WTC11 (cell line): ENCODE data around the gene VDAC1. TPM values are rescaled to one million over a fixed set of nuclear protein-coding genes. Genes with fewer than 3 reads are reported as not detected.

Source experiments
- ATAC-seq: fragments of 200-7000 bp; cut with Tn5 transposase; 2 replicates; pipeline ENCODE4 v1.10.0; 2021; ENCODE audit warnings: mild to moderate bottlenecking, moderate library complexity
- CTCF ChIA-PET: fragments of 300-600 bp; sonication (Branson Sonifier 250); formaldehyde crosslinking; loops from one replicate; lab custom pipeline; 2021; ENCODE audit warnings: antibody characterized with exemption; lab: Charles Lee
- POLR2A ChIA-PET: fragments of 350-600 bp; sonication (Branson Sonifier 250); formaldehyde crosslinking; loops from one replicate; lab custom pipeline; 2021; ENCODE audit warnings: antibody characterized with exemption; lab: Charles Lee
- DNase-seq: peaks from one replicate; pipeline ENCODE4 v3.0.0; 2021; ENCODE audit warnings: low spot score
- H3K27ac Mint-ChIP-seq: 2 replicates; pipeline ENCODE4 v1.8.0; 2021; ENCODE audit warnings: mixed read lengths
- H3K27me3 Mint-ChIP-seq: 2 replicates; pipeline ENCODE4 v1.8.0; 2021; ENCODE audit warnings: low read depth, mild to moderate bottlenecking, moderate library complexity, mixed read lengths
- H3K36me3 Mint-ChIP-seq: 2 replicates; pipeline ENCODE4 v1.8.0; 2021; ENCODE audit warnings: mixed read lengths
- H3K4me1 Mint-ChIP-seq: 2 replicates; pipeline ENCODE4 v1.8.0; 2022; ENCODE audit warnings: mixed read lengths
- H3K4me3 Mint-ChIP-seq: 2 replicates; pipeline ENCODE4 v1.8.0; 2021; ENCODE audit warnings: mild to moderate bottlenecking, moderate library complexity, mixed read lengths
- H3K9me3 Mint-ChIP-seq: 2 replicates; pipeline ENCODE4 v1.8.0; 2021; ENCODE audit warnings: mixed read lengths
- ARID4B ChIP-seq: sonication (generic); formaldehyde crosslinking; IDR thresholded peaks from 2 replicates; pipeline ENCODE4 v1.8.0; 2023; ENCODE audit warnings: missing genetic modification reagents, mild to moderate bottlenecking, borderline replicate concordance
- E2F5 ChIP-seq: sonication (generic); formaldehyde crosslinking; IDR thresholded peaks from 2 replicates; pipeline ENCODE4 v1.8.1; 2022; ENCODE audit warnings: mild to moderate bottlenecking, moderate library complexity, missing genetic modification reagents
- ELF4 ChIP-seq: sonication (generic); formaldehyde crosslinking; IDR thresholded peaks from 2 replicates; pipeline ENCODE4 v1.8.1; 2022; ENCODE audit warnings: low read depth, mild to moderate bottlenecking, moderate library complexity, missing genetic modification reagents
- ETV6 ChIP-seq: sonication (generic); formaldehyde crosslinking; IDR thresholded peaks from 2 replicates; pipeline ENCODE4 v1.8.1; 2022; ENCODE audit warnings: mild to moderate bottlenecking, missing genetic modification reagents
- FOXJ3 ChIP-seq: sonication (generic); formaldehyde crosslinking; IDR thresholded peaks from 2 replicates; pipeline ENCODE4 v1.9.0; 2021; ENCODE audit warnings: missing genetic modification reagents, mild to moderate bottlenecking, borderline replicate concordance
- FOXP1 ChIP-seq: sonication (generic); formaldehyde crosslinking; IDR thresholded peaks from 2 replicates; pipeline ENCODE4 v1.8.0; 2022; ENCODE audit warnings: missing genetic modification reagents, mild to moderate bottlenecking, moderate library complexity, borderline replicate concordance
- IRF2 ChIP-seq: sonication (generic); formaldehyde crosslinking; IDR thresholded peaks from 2 replicates; pipeline ENCODE4 v1.8.0; 2022; ENCODE audit warnings: low read depth, missing genetic modification reagents, borderline replicate concordance
- KAT7 ChIP-seq: sonication (generic); formaldehyde crosslinking; IDR thresholded peaks from 2 replicates; pipeline ENCODE4 v1.8.1; 2023; ENCODE audit warnings: missing genetic modification reagents, mild to moderate bottlenecking, borderline replicate concordance
- MAX ChIP-seq: sonication (generic); formaldehyde crosslinking; IDR thresholded peaks from 2 replicates; pipeline ENCODE4 v1.8.0; 2022; ENCODE audit warnings: mild to moderate bottlenecking, missing genetic modification reagents
- NFE2L1 ChIP-seq: sonication (generic); formaldehyde crosslinking; IDR thresholded peaks from 2 replicates; pipeline ENCODE4 v1.8.1; 2023; ENCODE audit warnings: missing genetic modification reagents
- PRDM15 ChIP-seq: sonication (generic); formaldehyde crosslinking; IDR thresholded peaks from 2 replicates; pipeline ENCODE4 v1.8.0; 2022; ENCODE audit warnings: missing genetic modification reagents
- SOX15 ChIP-seq: fragments of 250-450 bp; sonication (Bioruptor Pico); IDR thresholded peaks from 2 replicates; pipeline ENCODE4 v1.9.0; 2021; ENCODE audit warnings: mild to moderate bottlenecking
- SP1 ChIP-seq: sonication (generic); formaldehyde crosslinking; conservative IDR thresholded peaks from 2 replicates; pipeline ENCODE4 v1.8.1; 2022; ENCODE audit warnings: missing genetic modification reagents
- TEAD1 ChIP-seq: sonication (generic); formaldehyde crosslinking; IDR thresholded peaks from 2 replicates; pipeline ENCODE4 v1.8.0; 2022; ENCODE audit warnings: mild to moderate bottlenecking, missing genetic modification reagents
- total RNA-seq: library from RNA; stranded (reverse); gene quantifications from 3 replicates; pipeline ENCODE4 v1.2.3, GENCODE V29; 2021
- TF ChIP-seq, protein P1 (sequence below): fragments of 200-600 bp; IDR thresholded peaks from 2 replicates; pipeline ENCODE4 v1.8.0; 2022; ENCODE audit warnings: antibody characterized with exemption

Gene VDAC1
- total RNA-seq, 1 experiment from 2014 or later: 274 TPM

DNA sequence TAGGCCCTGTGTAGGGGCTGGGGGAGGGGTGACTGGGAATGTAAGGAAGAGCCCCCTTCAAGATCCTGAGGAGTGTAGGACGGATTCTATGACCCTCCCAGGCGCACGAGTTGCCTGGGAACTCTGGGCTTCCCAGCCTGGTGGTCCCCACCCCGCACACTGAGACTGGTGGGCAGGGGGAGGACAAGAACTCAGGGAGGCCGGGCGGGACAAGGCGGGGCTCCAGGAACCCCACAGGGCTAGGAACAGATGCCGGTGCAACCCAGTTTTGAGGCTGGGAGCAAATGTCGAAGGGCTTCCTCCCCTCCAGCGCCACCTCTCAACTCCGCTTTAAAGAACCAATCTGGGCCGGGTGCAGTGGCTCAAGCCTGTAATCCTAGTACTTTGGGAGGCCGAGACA lies 1.3 kb upstream of the VDAC1 start:
- Mint-ChIP-seq H3K4me3 (peak overlapping the region; percentile 89), H3K4me1 (peaks cover 46% of the 10 kb centered on the region), H3K9me3 (no peaks in the 10 kb centered on the region; the same call in 1 of the 2 replicates), H3K27me3 (no peaks in the 10 kb centered on the region), H3K27ac (peak overlapping the region; percentile 92), H3K36me3 (peaks cover 8% of the 10 kb centered on the region)
- ATAC-seq (peak; percentile 3), DNase-seq (peak; percentile 39)
- ChIA-PET CTCF (interaction anchor here (0.7 to 5.4 kb wide), 4 partner anchors 9 to 134 kb away, joined by 4 to 37 read pairs (median 15); no protein-coding TSS in a partner anchor), POLR2A (no interaction called here)
- TF ChIP-seq FOXP1 (CRISPR knock-in tag): 0 out of 2 replicates have a peak, but pooled peaks have one; percentile 36
- 0 out of 2 replicates have a peak, but pooled peaks have one; percentile 5 for TF ChIP-seq ARID4B (CRISPR knock-in tag)
- TF ChIP-seq ETV6: no peak
- TF ChIP-seq E2F5: 0 out of 2 replicates have a peak, but pooled peaks have one; percentile 14
- no peak for TF ChIP-seq FOXJ3 (CRISPR knock-in tag)
- TF ChIP-seq SP1 (CRISPR knock-in tag): no peak
- no peak for TF ChIP-seq KAT7 (CRISPR knock-in tag)
- no peak for TF ChIP-seq ELF4 (CRISPR knock-in tag)

DNA sequence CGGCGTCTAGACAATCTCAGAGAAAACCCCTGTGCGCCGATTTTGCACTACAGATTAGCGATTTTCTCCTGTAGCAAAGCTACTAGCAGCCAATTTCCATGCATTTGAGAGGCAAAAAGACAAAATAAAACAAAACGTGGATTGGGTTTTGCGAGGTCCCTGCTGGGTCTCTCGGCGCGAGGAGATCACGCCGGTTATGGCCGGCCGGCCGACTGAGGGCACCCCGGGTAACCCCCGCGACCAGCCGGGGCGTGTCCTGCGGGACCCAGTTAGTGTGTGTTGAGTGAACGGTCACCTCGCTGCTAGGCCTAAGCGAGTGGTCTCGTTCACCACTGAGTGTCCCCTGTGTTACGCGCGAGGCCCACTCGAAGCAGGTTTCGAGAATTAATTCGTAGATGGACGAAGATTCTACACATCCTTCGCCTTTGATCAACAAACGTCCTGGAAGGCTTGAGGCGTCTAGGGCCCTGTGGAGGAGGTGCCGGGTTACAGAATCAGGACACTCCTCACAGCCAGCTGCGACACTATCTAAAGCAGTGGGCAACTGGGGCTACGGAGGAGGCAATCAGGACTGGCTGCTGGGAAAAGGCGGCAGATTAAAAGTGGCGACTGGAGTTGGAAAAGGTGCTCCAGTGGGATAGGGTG lies 764 bp upstream of the VDAC1 start:
- TF ChIP-seq ARID4B (CRISPR knock-in tag) (0 out of 2 replicates have a peak, but pooled peaks have one; percentile 54), PRDM15 (peak; percentile 76), SOX15 (no peak), TEAD1 (CRISPR knock-in tag) (peak; percentile 53; the same call in 1 of the 2 replicates), MAX (CRISPR knock-in tag) (0 out of 2 replicates have a peak, but pooled peaks have one; percentile 16), IRF2 (no peak), NFE2L1 (CRISPR knock-in tag) (no peak), FOXJ3 (CRISPR knock-in tag) (no peak)
- TF ChIP-seq, protein P1, sequence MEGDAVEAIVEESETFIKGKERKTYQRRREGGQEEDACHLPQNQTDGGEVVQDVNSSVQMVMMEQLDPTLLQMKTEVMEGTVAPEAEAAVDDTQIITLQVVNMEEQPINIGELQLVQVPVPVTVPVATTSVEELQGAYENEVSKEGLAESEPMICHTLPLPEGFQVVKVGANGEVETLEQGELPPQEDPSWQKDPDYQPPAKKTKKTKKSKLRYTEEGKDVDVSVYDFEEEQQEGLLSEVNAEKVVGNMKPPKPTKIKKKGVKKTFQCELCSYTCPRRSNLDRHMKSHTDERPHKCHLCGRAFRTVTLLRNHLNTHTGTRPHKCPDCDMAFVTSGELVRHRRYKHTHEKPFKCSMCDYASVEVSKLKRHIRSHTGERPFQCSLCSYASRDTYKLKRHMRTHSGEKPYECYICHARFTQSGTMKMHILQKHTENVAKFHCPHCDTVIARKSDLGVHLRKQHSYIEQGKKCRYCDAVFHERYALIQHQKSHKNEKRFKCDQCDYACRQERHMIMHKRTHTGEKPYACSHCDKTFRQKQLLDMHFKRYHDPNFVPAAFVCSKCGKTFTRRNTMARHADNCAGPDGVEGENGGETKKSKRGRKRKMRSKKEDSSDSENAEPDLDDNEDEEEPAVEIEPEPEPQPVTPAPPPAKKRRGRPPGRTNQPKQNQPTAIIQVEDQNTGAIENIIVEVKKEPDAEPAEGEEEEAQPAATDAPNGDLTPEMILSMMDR: no peak
- TF ChIP-seq, all 79 proteins: peak for 4
- DNase-seq: peak; percentile 46
- Mint-ChIP-seq H3K4me1 (peaks cover 50% of the 10 kb centered on the region), H3K9me3 (no peaks in the 10 kb centered on the region), H3K27me3 (no peaks in the 10 kb centered on the region), H3K4me3 (peak overlapping the region; percentile 89), H3K36me3 (peaks cover 12% of the 10 kb centered on the region), H3K27ac (peak overlapping the region; percentile 94)
- CTCF ChIA-PET: interaction anchor here (0.6 to 5.4 kb wide), 7 partner anchors 8 to 135 kb away, joined by 3 to 37 read pairs (median 11); no protein-coding TSS in a partner anchor
- POLR2A ChIA-PET: interaction anchor here (1.4 kb wide), 1 partner anchor 9 kb away, joined by 5 read pairs; no protein-coding TSS in a partner anchor
- peak; percentile 32 for ATAC-seq
